Measurements from ENCODE around the gene AIFM2.

- TF ChIP-seq CTCF (IDR thresholded peaks at IDR 0.05; ENCODE audit: borderline replicate concordance, extremely low read depth, low read length, poor library complexity, severe bottlenecking) (no peak), EZH2 (IDR thresholded peaks at IDR 0.05; ENCODE audit: borderline replicate concordance, low read depth, low read length, severe bottlenecking) (no peak)
Measured at GRCh38 chr10:70069346-70069745, 63.3 kb downstream of the AIFM2 start.

All from DND-41 (cell line).